Endothelial cell of umbilical vein (primary cell): ENCODE results near the gene ENTPD6. TPM values are rescaled to one million over a fixed set of nuclear protein-coding genes. Genes with fewer than 3 reads are reported as not detected.

Source experiments
- BruUV-seq: library from RNA; stranded (reverse); fragments of 400-500 nt; replicated peaks from 2 replicates; lab custom pipeline; 2021; lab: Mats Ljungman, UMichigan
- CTCF ChIA-PET: fragments of 300-600, 350-600 bp; sonication (Branson Sonifier 250); formaldehyde crosslinking; loops from one replicate; lab custom pipeline; 2021; ENCODE audit warnings: antibody characterized with exemption, inconsistent platforms; lab: Charles Lee
- POLR2A ChIA-PET: fragments of 300-600, 350-600 bp; sonication (Branson Sonifier 250); formaldehyde crosslinking; loops from one replicate; lab custom pipeline; 2021; ENCODE audit warnings: antibody characterized with exemption, inconsistent platforms; lab: Charles Lee
- DNase-seq: peaks from one replicate; pipeline ENCODE4 v3.0.0-alpha.2; 2011; ENCODE audit warnings: low read depth, low spot score
- FAIRE-seq: peaks from 2 replicates; lab custom pipeline; 2011; peaks lifted over from hg19 to GRCh38; lab: Jason Lieb, UNC
- H2AFZ ChIP-seq: 2 replicates; pipeline ENCODE4 v1.6.0; 2012; ENCODE audit warnings: low read depth, low read length, control low read depth, inconsistent platforms
- H3K27ac ChIP-seq: 2 replicates; pipeline ENCODE4 v1.5.1; 2011; ENCODE audit warnings: low read depth, mild to moderate bottlenecking, control low read depth, low read length, moderate library complexity; ENCODE audit not compliant: insufficient read depth
- H3K27me3 ChIP-seq, 2 experiments: 2 replicates each; pipeline versions ENCODE4 v1.6.0 to v1.6.1; 2011; ENCODE audit warnings: low read length in 2 of 2, mixed read lengths in 1 of 2; ENCODE audit not compliant: control insufficient read depth in 2 of 2, insufficient read depth in 2 of 2
- H3K36me3 ChIP-seq, 2 experiments: 2 replicates in 1 of 2; 3 replicates in 1 of 2; pipeline ENCODE4 v1.5.1; 2011; ENCODE audit warnings: low read length in 2 of 2, mild to moderate bottlenecking in 1 of 2, moderate library complexity in 1 of 2; ENCODE audit not compliant: control insufficient read depth in 2 of 2, insufficient read depth in 2 of 2; ENCODE audit errors: extremely low read depth in 1 of 2
- H3K4me1 ChIP-seq: 3 replicates; pipeline ENCODE4 v1.5.1; 2011; ENCODE audit warnings: mild to moderate bottlenecking, low read length; ENCODE audit not compliant: control insufficient read depth, insufficient read depth; ENCODE audit errors: extremely low read depth
- H3K4me2 ChIP-seq: 2 replicates; pipeline ENCODE4 v1.6.1; 2011; ENCODE audit warnings: low read length, control low read depth, mixed read lengths; ENCODE audit not compliant: insufficient read depth
- H3K4me3 ChIP-seq, 3 experiments: fragments of 200-600 bp in 1 of 3; sonication (generic), shearing (Covaris generic) in 1 of 3; replicated peaks in 1 of 3; 2 replicates each; pipeline ENCODE4 v1.5.1; 2011 to 2016; ENCODE audit warnings: control low read depth in 3 of 3, low read length in 3 of 3, mild to moderate bottlenecking in 2 of 3, inconsistent platforms in 1 of 3, low read depth in 1 of 3, moderate library complexity in 1 of 3; ENCODE audit not compliant: insufficient read depth in 1 of 3
- H3K79me2 ChIP-seq: 2 replicates; pipeline ENCODE4 v1.6.0; 2012; ENCODE audit warnings: low read length, inconsistent platforms; ENCODE audit not compliant: control insufficient read depth, insufficient read depth
- H3K9ac ChIP-seq: replicated peaks from 2 replicates; pipeline ENCODE3; 2011; ENCODE audit warnings: low read length, control low read depth; ENCODE audit not compliant: insufficient read depth; ENCODE audit errors: extremely low read depth
- H3K9me1 ChIP-seq: replicated peaks from 3 replicates; pipeline ENCODE4 v1.6.0; 2011; ENCODE audit warnings: mild to moderate bottlenecking, low read length; ENCODE audit not compliant: control insufficient read depth, insufficient read depth; ENCODE audit errors: extremely low read depth
- H3K9me3 ChIP-seq: replicated peaks from 2 replicates; pipeline ENCODE4 v1.5.1; 2012; ENCODE audit warnings: low read length, inconsistent platforms; ENCODE audit not compliant: control insufficient read depth, insufficient read depth
- H4K20me1 ChIP-seq: replicated peaks from 2 replicates; pipeline ENCODE3; 2011; ENCODE audit warnings: mild to moderate bottlenecking, low read length; ENCODE audit not compliant: control insufficient read depth, insufficient read depth; ENCODE audit errors: extremely low read depth
- CTCF ChIP-seq, 2 donors: IDR thresholded peaks; 1 replicate in 1 of 2; 2 replicates in 1 of 2; pipeline ENCODE4 v1.5.1; 2011; ENCODE audit warnings: low read length in 2 of 2, mild to moderate bottlenecking in 2 of 2, moderate library complexity in 2 of 2, control low read depth in 1 of 2, inconsistent platforms in 1 of 2, low read depth in 1 of 2; ENCODE audit not compliant: insufficient read depth in 1 of 2; ENCODE audit errors: extremely low read depth in 1 of 2
- EZH2 ChIP-seq: IDR thresholded peaks from 2 replicates; pipeline ENCODE4 v1.6.1; 2012; ENCODE audit warnings: borderline replicate concordance, low read depth, mild to moderate bottlenecking, moderate library complexity, low read length, inconsistent platforms; ENCODE audit not compliant: severe bottlenecking
- FOS ChIP-seq: IDR thresholded peaks from 2 replicates; pipeline ENCODE4 v1.6.1; 2011; ENCODE audit warnings: mild to moderate bottlenecking, low read length, moderate library complexity, borderline replicate concordance; ENCODE audit not compliant: insufficient read depth
- GATA2 ChIP-seq: IDR thresholded peaks from 2 replicates; pipeline ENCODE4 v1.7.0; 2011; ENCODE audit warnings: low read depth, mild to moderate bottlenecking, moderate library complexity, mixed read lengths, low read length; ENCODE audit not compliant: insufficient read length, insufficient read depth
- JUN ChIP-seq: IDR thresholded peaks from 2 replicates; pipeline ENCODE4 v1.6.1; 2011; ENCODE audit warnings: borderline replicate concordance, low read depth; ENCODE audit not compliant: insufficient read length, insufficient read depth
- MAX ChIP-seq: IDR thresholded peaks from 2 replicates; pipeline ENCODE4 v1.6.1; 2011; ENCODE audit not compliant: insufficient read depth, insufficient read length
- MYC ChIP-seq: IDR thresholded peaks from one replicate; pipeline ENCODE4 v1.6.1; 2011; ENCODE audit warnings: mild to moderate bottlenecking, low read depth, low read length
- POLR2A ChIP-seq: IDR thresholded peaks from 2 replicates; pipeline ENCODE4 v1.6.1; 2012; ENCODE audit warnings: low read depth, mild to moderate bottlenecking, control low read depth, low read length
- POLR2AphosphoS5 ChIP-seq: IDR thresholded peaks from 2 replicates; pipeline ENCODE4 v1.6.1; 2012; ENCODE audit warnings: low read depth, mild to moderate bottlenecking, control low read depth, low read length, moderate library complexity; ENCODE audit not compliant: insufficient read depth
- dilution Hi-C: fragments of 300-500 bp; cut with MboI; formaldehyde crosslinking; loops from one replicate; pipeline ENCODE4 v1.15.0; 2019; ENCODE audit warnings: low sequenced_read_pairs; ENCODE audit not compliant: extremely low pct_ligation_motif_present
- intact Hi-C: fragments of 100-400 bp; cut with micrococcal nuclease; formaldehyde crosslinking; loops from one replicate; pipeline ENCODE4 v1.10.0; 2022
- polyA plus RNA-seq, 4 experiments: library from polyadenylated mRNA; depleted of rRNA in 3 of 4; stranded (reverse) in 3 of 4; unstranded in 1 of 4; fragments of >200 nt; gene quantifications; 2 replicates each; pipeline versions ENCODE4 v1.2.1 to v1.2.3, GENCODE V29; 2011 to 2012; ENCODE audit warnings: missing spikeins in 1 of 4
- total RNA-seq: library from RNA; stranded (reverse); gene quantifications from 2 replicates; pipeline ENCODE4 v1.2.3, GENCODE V29; 2021

The ENTPD6 gene
- total and polyA plus RNA-seq, 2 donors (not counting 3 experiments of a cell fraction or from before 2014, with no cell fraction given): 51.2 to 86.3 TPM

GRCh38 chr20:25219365-25219764, 23.9 kb downstream of the ENTPD6 start:
- intact Hi-C loops: no loop called here
- no peak overlapping the region for H3K9ac ChIP-seq
- H3K9me1 ChIP-seq: no peaks in the 10 kb centered on the region
- H2AFZ ChIP-seq: no peak overlapping the region
- POLR2A ChIA-PET: no interaction called here
- DNase-seq (no peak), FAIRE-seq (no peak)
- no TSS peak for BruUV-seq
- H3K36me3 ChIP-seq: no peaks in the 10 kb centered on the region
- no peak overlapping the region for H3K27ac ChIP-seq
- H3K4me3 ChIP-seq: no peak overlapping the region
- no peaks in the 10 kb centered on the region for H4K20me1 ChIP-seq
- H3K9me3 ChIP-seq: no peaks in the 10 kb centered on the region
- TF ChIP-seq JUN (no peak), MYC (no peak), POLR2AphosphoS5 (no peak), POLR2A (no peak), MAX (no peak), CTCF (IDR thresholded peaks at IDR 0.05; ENCODE audit: extremely low read depth in 1 of 2, insufficient read depth in 1 of 2, low read depth in 1 of 2, low read length in 2 of 2) (no peak), GATA2 (no peak), EZH2 (no peak), FOS (no peak)
- H3K4me2 ChIP-seq: no peak overlapping the region
- dilution Hi-C loops: no loop called here
- H3K27me3 ChIP-seq: no peaks in the 10 kb centered on the region
- CTCF ChIA-PET: interaction anchor here (9.7 kb wide), 1 partner anchor 28 kb away, joined by 93 read pairs; the partner anchor contains the start of gene PYGB
- no peaks in the 10 kb centered on the region for H3K79me2 ChIP-seq
- H3K4me1 ChIP-seq: peaks cover 10% of the 10 kb centered on the region
